ENCODE results near the gene ZSWIM6. TPM values are rescaled to one million over a fixed set of nuclear protein-coding genes. Genes with fewer than 3 reads are reported as not detected.

The ZSWIM6 gene
- total and polyA plus RNA-seq, 2 experiments from 2014 or later: 3.9 to 6.0 TPM

DNA sequence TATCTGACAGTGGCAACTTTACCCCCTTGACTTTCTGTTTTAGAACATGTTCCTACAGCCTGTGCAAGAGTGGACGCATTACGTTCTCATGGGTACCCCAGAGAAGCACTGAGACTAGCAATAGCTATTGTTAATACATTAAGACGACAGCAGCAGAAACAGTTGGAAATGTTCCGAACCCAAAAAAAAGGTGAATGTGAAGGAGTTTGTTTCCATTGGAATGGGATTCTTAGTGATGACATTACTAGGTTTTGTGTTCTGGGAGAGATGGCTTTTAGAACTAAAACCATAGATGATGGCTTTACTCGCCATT, 194.1 kb downstream of the ZSWIM6 start:
- no peaks in the 10 kb centered on the region for H3F3A ChIP-seq (replicated peaks; ENCODE audit: low read depth)
- ATAC-seq (no peak), DNase-seq (ENCODE audit: low spot score) (no peak)
- no peak overlapping the region for H3K4me2 ChIP-seq
- no peaks in the 10 kb centered on the region; the same call in 2 of the 3 replicates for H3K36me3 Mint-ChIP-seq (ENCODE audit: low read depth)
- no peaks in the 10 kb centered on the region for H3K27me3 Mint-ChIP-seq (ENCODE audit: insufficient read depth, low read depth, poor library complexity)
- H3K4me1 ChIP-seq (ENCODE audit: insufficient read depth): no peaks in the 10 kb centered on the region
- no peak overlapping the region for H3K27ac ChIP-seq (ENCODE audit: low read depth)
- TF ChIP-seq, protein P1, sequence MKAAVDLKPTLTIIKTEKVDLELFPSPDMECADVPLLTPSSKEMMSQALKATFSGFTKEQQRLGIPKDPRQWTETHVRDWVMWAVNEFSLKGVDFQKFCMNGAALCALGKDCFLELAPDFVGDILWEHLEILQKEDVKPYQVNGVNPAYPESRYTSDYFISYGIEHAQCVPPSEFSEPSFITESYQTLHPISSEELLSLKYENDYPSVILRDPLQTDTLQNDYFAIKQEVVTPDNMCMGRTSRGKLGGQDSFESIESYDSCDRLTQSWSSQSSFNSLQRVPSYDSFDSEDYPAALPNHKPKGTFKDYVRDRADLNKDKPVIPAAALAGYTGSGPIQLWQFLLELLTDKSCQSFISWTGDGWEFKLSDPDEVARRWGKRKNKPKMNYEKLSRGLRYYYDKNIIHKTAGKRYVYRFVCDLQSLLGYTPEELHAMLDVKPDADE (IDR thresholded peaks at IDR 0.05): no peak
- no peak for TF ChIP-seq JUNB (IDR thresholded peaks at IDR 0.05; ENCODE audit: unreplicated experiment)
- TF ChIP-seq EZH2phosphoT487 (IDR thresholded peaks at IDR 0.05; ENCODE audit: unreplicated experiment): no peak
- TF ChIP-seq, protein P2, sequence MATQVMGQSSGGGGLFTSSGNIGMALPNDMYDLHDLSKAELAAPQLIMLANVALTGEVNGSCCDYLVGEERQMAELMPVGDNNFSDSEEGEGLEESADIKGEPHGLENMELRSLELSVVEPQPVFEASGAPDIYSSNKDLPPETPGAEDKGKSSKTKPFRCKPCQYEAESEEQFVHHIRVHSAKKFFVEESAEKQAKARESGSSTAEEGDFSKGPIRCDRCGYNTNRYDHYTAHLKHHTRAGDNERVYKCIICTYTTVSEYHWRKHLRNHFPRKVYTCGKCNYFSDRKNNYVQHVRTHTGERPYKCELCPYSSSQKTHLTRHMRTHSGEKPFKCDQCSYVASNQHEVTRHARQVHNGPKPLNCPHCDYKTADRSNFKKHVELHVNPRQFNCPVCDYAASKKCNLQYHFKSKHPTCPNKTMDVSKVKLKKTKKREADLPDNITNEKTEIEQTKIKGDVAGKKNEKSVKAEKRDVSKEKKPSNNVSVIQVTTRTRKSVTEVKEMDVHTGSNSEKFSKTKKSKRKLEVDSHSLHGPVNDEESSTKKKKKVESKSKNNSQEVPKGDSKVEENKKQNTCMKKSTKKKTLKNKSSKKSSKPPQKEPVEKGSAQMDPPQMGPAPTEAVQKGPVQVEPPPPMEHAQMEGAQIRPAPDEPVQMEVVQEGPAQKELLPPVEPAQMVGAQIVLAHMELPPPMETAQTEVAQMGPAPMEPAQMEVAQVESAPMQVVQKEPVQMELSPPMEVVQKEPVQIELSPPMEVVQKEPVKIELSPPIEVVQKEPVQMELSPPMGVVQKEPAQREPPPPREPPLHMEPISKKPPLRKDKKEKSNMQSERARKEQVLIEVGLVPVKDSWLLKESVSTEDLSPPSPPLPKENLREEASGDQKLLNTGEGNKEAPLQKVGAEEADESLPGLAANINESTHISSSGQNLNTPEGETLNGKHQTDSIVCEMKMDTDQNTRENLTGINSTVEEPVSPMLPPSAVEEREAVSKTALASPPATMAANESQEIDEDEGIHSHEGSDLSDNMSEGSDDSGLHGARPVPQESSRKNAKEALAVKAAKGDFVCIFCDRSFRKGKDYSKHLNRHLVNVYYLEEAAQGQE (IDR thresholded peaks at IDR 0.05; ENCODE audit: unreplicated experiment): no peak
- TF ChIP-seq ZNF114 (CRISPR knock-in tag; IDR thresholded peaks at IDR 0.05): no peak
- TF ChIP-seq CREB1 (CRISPR knock-in tag; IDR thresholded peaks at IDR 0.05; ENCODE audit: low read depth): no peak
- no peaks in the 10 kb centered on the region for H3K36me3 ChIP-seq (ENCODE audit: insufficient read depth)
- no peak overlapping the region for H2AFZ ChIP-seq
- no peaks in the 10 kb centered on the region for H3K79me2 ChIP-seq (replicated peaks; ENCODE audit: insufficient read depth)
- H4K20me1 ChIP-seq (replicated peaks; ENCODE audit: insufficient read depth): no peaks in the 10 kb centered on the region; the same call in 1 of the 2 replicates
- H3K9me3 Mint-ChIP-seq: no peaks in the 10 kb centered on the region
- no peak overlapping the region for H3K4me3 Mint-ChIP-seq
- H3K4me1 Mint-ChIP-seq: peaks cover 9% of the 10 kb centered on the region
- no peak overlapping the region for H3K4me3 ChIP-seq
- no peak overlapping the region for H3K27ac Mint-ChIP-seq
- H3K27me3 ChIP-seq (ENCODE audit: insufficient read depth): no peaks in the 10 kb centered on the region
- no peaks in the 10 kb centered on the region for H3K9me2 ChIP-seq (ENCODE audit: insufficient read depth)

DNA sequence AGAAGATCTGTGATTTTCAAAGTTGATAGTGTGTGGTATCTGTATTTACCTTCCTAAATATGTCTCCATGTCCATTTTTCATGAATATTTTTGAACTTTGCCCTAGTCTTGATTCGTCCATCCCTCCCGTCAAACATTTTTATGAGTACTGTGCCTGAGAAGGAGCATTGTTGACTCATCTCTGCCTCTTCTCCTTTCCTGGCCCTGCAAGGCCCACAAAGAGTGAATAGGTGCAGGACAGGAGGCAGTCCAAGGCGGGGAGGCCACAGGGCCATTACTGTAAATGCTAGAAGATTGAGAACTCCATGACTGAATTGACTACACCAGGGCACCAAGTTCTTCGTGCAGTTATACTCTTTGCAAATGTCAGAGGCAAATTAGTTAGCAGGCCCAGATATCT, 200.9 kb downstream of the ZSWIM6 start:
- no peak overlapping the region for H2AFZ ChIP-seq
- H3K4me3 Mint-ChIP-seq: no peak overlapping the region
- H3K27ac ChIP-seq (ENCODE audit: low read depth): no peak overlapping the region
- no peak overlapping the region for H3K4me2 ChIP-seq
- ATAC-seq (no peak), DNase-seq (ENCODE audit: low spot score) (no peak)
- no peak overlapping the region for H3K4me3 ChIP-seq
- no peaks in the 10 kb centered on the region for H3K9me2 ChIP-seq (ENCODE audit: insufficient read depth)
- no peaks in the 10 kb centered on the region for H3K36me3 ChIP-seq (ENCODE audit: insufficient read depth)
- no peak overlapping the region for H3K27ac Mint-ChIP-seq
- no peaks in the 10 kb centered on the region for H3K4me1 Mint-ChIP-seq
- H3K36me3 Mint-ChIP-seq (ENCODE audit: low read depth): peaks cover 8% of the 10 kb centered on the region; the same call in 2 of the 3 replicates
- no peaks in the 10 kb centered on the region for H3K9me3 Mint-ChIP-seq
- H3K79me2 ChIP-seq (replicated peaks; ENCODE audit: insufficient read depth): no peaks in the 10 kb centered on the region
- H3K27me3 ChIP-seq (ENCODE audit: insufficient read depth): no peaks in the 10 kb centered on the region
- H3K4me1 ChIP-seq (ENCODE audit: insufficient read depth): no peaks in the 10 kb centered on the region
- peaks cover 2% of the 10 kb centered on the region for H3K27me3 Mint-ChIP-seq (ENCODE audit: insufficient read depth, low read depth, poor library complexity)
- H4K20me1 ChIP-seq (replicated peaks; ENCODE audit: insufficient read depth): no peaks in the 10 kb centered on the region
- no peaks in the 10 kb centered on the region for H3F3A ChIP-seq (replicated peaks; ENCODE audit: low read depth)
- no peak for TF ChIP-seq EZH2phosphoT487 (IDR thresholded peaks at IDR 0.05; ENCODE audit: unreplicated experiment)
- TF ChIP-seq NANOG (IDR thresholded peaks at IDR 0.05; ENCODE audit: borderline replicate concordance): no peak
- TF ChIP-seq CREB1 (CRISPR knock-in tag; IDR thresholded peaks at IDR 0.05; ENCODE audit: low read depth): no peak
- no peak for TF ChIP-seq JUNB (IDR thresholded peaks at IDR 0.05; ENCODE audit: unreplicated experiment)
- TF ChIP-seq, protein P2 (IDR thresholded peaks at IDR 0.05; ENCODE audit: unreplicated experiment): no peak
- TF ChIP-seq ZNF114 (CRISPR knock-in tag; IDR thresholded peaks at IDR 0.05): no peak
- no peak for TF ChIP-seq POLR2AphosphoS5 (IDR thresholded peaks at IDR 0.05; ENCODE audit: low read depth)
- TF ChIP-seq, protein P3, sequence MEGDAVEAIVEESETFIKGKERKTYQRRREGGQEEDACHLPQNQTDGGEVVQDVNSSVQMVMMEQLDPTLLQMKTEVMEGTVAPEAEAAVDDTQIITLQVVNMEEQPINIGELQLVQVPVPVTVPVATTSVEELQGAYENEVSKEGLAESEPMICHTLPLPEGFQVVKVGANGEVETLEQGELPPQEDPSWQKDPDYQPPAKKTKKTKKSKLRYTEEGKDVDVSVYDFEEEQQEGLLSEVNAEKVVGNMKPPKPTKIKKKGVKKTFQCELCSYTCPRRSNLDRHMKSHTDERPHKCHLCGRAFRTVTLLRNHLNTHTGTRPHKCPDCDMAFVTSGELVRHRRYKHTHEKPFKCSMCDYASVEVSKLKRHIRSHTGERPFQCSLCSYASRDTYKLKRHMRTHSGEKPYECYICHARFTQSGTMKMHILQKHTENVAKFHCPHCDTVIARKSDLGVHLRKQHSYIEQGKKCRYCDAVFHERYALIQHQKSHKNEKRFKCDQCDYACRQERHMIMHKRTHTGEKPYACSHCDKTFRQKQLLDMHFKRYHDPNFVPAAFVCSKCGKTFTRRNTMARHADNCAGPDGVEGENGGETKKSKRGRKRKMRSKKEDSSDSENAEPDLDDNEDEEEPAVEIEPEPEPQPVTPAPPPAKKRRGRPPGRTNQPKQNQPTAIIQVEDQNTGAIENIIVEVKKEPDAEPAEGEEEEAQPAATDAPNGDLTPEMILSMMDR (conservative IDR thresholded peaks at IDR 0.05; ENCODE audit: low read depth in 2 of 2): no peak

All from GM23338 (cell line).